Endothelial cell of umbilical vein (primary cell): ENCODE data around the gene TNRC6A. TPM values are rescaled to one million over a fixed set of nuclear protein-coding genes. Genes with fewer than 3 reads are reported as not detected.
A peak's percentile ranks its signal among the peaks of the same experiment; 100 is the strongest.

Source experiments
- BruUV-seq: library from RNA; stranded (reverse); fragments of 400-500 nt; replicated peaks from 2 replicates; lab custom pipeline; 2021; lab: Mats Ljungman, UMichigan
- CTCF ChIA-PET: fragments of 300-600, 350-600 bp; sonication (Branson Sonifier 250); formaldehyde crosslinking; loops from one replicate; lab custom pipeline; 2021; ENCODE audit warnings: antibody characterized with exemption, inconsistent platforms; lab: Charles Lee
- POLR2A ChIA-PET: fragments of 300-600, 350-600 bp; sonication (Branson Sonifier 250); formaldehyde crosslinking; loops from one replicate; lab custom pipeline; 2021; ENCODE audit warnings: antibody characterized with exemption, inconsistent platforms; lab: Charles Lee
- DNase-seq: peaks from one replicate; pipeline ENCODE4 v3.0.0-alpha.2; 2011; ENCODE audit warnings: low read depth, low spot score
- FAIRE-seq: peaks from 2 replicates; lab custom pipeline; 2011; peaks lifted over from hg19 to GRCh38; lab: Jason Lieb, UNC
- H2AFZ ChIP-seq: 2 replicates; pipeline ENCODE4 v1.6.0; 2012; ENCODE audit warnings: low read depth, low read length, control low read depth, inconsistent platforms
- H3K27ac ChIP-seq: 2 replicates; pipeline ENCODE4 v1.5.1; 2011; ENCODE audit warnings: low read depth, mild to moderate bottlenecking, control low read depth, low read length, moderate library complexity; ENCODE audit not compliant: insufficient read depth
- H3K27me3 ChIP-seq, 2 experiments: 2 replicates each; pipeline versions ENCODE4 v1.6.0 to v1.6.1; 2011; ENCODE audit warnings: low read length in 2 of 2, mixed read lengths in 1 of 2; ENCODE audit not compliant: control insufficient read depth in 2 of 2, insufficient read depth in 2 of 2
- H3K36me3 ChIP-seq, 2 experiments: 2 replicates in 1 of 2; 3 replicates in 1 of 2; pipeline ENCODE4 v1.5.1; 2011; ENCODE audit warnings: low read length in 2 of 2, mild to moderate bottlenecking in 1 of 2, moderate library complexity in 1 of 2; ENCODE audit not compliant: control insufficient read depth in 2 of 2, insufficient read depth in 2 of 2; ENCODE audit errors: extremely low read depth in 1 of 2
- H3K4me1 ChIP-seq: 3 replicates; pipeline ENCODE4 v1.5.1; 2011; ENCODE audit warnings: mild to moderate bottlenecking, low read length; ENCODE audit not compliant: control insufficient read depth, insufficient read depth; ENCODE audit errors: extremely low read depth
- H3K4me2 ChIP-seq: 2 replicates; pipeline ENCODE4 v1.6.1; 2011; ENCODE audit warnings: low read length, control low read depth, mixed read lengths; ENCODE audit not compliant: insufficient read depth
- H3K4me3 ChIP-seq, 3 experiments: fragments of 200-600 bp in 1 of 3; sonication (generic), shearing (Covaris generic) in 1 of 3; replicated peaks in 1 of 3; 2 replicates each; pipeline ENCODE4 v1.5.1; 2011 to 2016; ENCODE audit warnings: control low read depth in 3 of 3, low read length in 3 of 3, mild to moderate bottlenecking in 2 of 3, inconsistent platforms in 1 of 3, low read depth in 1 of 3, moderate library complexity in 1 of 3; ENCODE audit not compliant: insufficient read depth in 1 of 3
- H3K79me2 ChIP-seq: 2 replicates; pipeline ENCODE4 v1.6.0; 2012; ENCODE audit warnings: low read length, inconsistent platforms; ENCODE audit not compliant: control insufficient read depth, insufficient read depth
- H3K9ac ChIP-seq: replicated peaks from 2 replicates; pipeline ENCODE3; 2011; ENCODE audit warnings: low read length, control low read depth; ENCODE audit not compliant: insufficient read depth; ENCODE audit errors: extremely low read depth
- H3K9me1 ChIP-seq: replicated peaks from 3 replicates; pipeline ENCODE4 v1.6.0; 2011; ENCODE audit warnings: mild to moderate bottlenecking, low read length; ENCODE audit not compliant: control insufficient read depth, insufficient read depth; ENCODE audit errors: extremely low read depth
- H3K9me3 ChIP-seq: replicated peaks from 2 replicates; pipeline ENCODE4 v1.5.1; 2012; ENCODE audit warnings: low read length, inconsistent platforms; ENCODE audit not compliant: control insufficient read depth, insufficient read depth
- H4K20me1 ChIP-seq: replicated peaks from 2 replicates; pipeline ENCODE3; 2011; ENCODE audit warnings: mild to moderate bottlenecking, low read length; ENCODE audit not compliant: control insufficient read depth, insufficient read depth; ENCODE audit errors: extremely low read depth
- CTCF ChIP-seq, 2 donors: IDR thresholded peaks; 1 replicate in 1 of 2; 2 replicates in 1 of 2; pipeline ENCODE4 v1.5.1; 2011; ENCODE audit warnings: low read length in 2 of 2, mild to moderate bottlenecking in 2 of 2, moderate library complexity in 2 of 2, control low read depth in 1 of 2, inconsistent platforms in 1 of 2, low read depth in 1 of 2; ENCODE audit not compliant: insufficient read depth in 1 of 2; ENCODE audit errors: extremely low read depth in 1 of 2
- EZH2 ChIP-seq: IDR thresholded peaks from 2 replicates; pipeline ENCODE4 v1.6.1; 2012; ENCODE audit warnings: borderline replicate concordance, low read depth, mild to moderate bottlenecking, moderate library complexity, low read length, inconsistent platforms; ENCODE audit not compliant: severe bottlenecking
- FOS ChIP-seq: IDR thresholded peaks from 2 replicates; pipeline ENCODE4 v1.6.1; 2011; ENCODE audit warnings: mild to moderate bottlenecking, low read length, moderate library complexity, borderline replicate concordance; ENCODE audit not compliant: insufficient read depth
- GATA2 ChIP-seq: IDR thresholded peaks from 2 replicates; pipeline ENCODE4 v1.7.0; 2011; ENCODE audit warnings: low read depth, mild to moderate bottlenecking, moderate library complexity, mixed read lengths, low read length; ENCODE audit not compliant: insufficient read length, insufficient read depth
- JUN ChIP-seq: IDR thresholded peaks from 2 replicates; pipeline ENCODE4 v1.6.1; 2011; ENCODE audit warnings: borderline replicate concordance, low read depth; ENCODE audit not compliant: insufficient read length, insufficient read depth
- MAX ChIP-seq: IDR thresholded peaks from 2 replicates; pipeline ENCODE4 v1.6.1; 2011; ENCODE audit not compliant: insufficient read depth, insufficient read length
- MYC ChIP-seq: IDR thresholded peaks from one replicate; pipeline ENCODE4 v1.6.1; 2011; ENCODE audit warnings: mild to moderate bottlenecking, low read depth, low read length
- POLR2A ChIP-seq: IDR thresholded peaks from 2 replicates; pipeline ENCODE4 v1.6.1; 2012; ENCODE audit warnings: low read depth, mild to moderate bottlenecking, control low read depth, low read length
- POLR2AphosphoS5 ChIP-seq: IDR thresholded peaks from 2 replicates; pipeline ENCODE4 v1.6.1; 2012; ENCODE audit warnings: low read depth, mild to moderate bottlenecking, control low read depth, low read length, moderate library complexity; ENCODE audit not compliant: insufficient read depth
- dilution Hi-C: fragments of 300-500 bp; cut with MboI; formaldehyde crosslinking; loops from one replicate; pipeline ENCODE4 v1.15.0; 2019; ENCODE audit warnings: low sequenced_read_pairs; ENCODE audit not compliant: extremely low pct_ligation_motif_present
- intact Hi-C: fragments of 100-400 bp; cut with micrococcal nuclease; formaldehyde crosslinking; loops from one replicate; pipeline ENCODE4 v1.10.0; 2022
- polyA plus RNA-seq, 4 experiments: library from polyadenylated mRNA; depleted of rRNA in 3 of 4; stranded (reverse) in 3 of 4; unstranded in 1 of 4; fragments of >200 nt; gene quantifications; 2 replicates each; pipeline versions ENCODE4 v1.2.1 to v1.2.3, GENCODE V29; 2011 to 2012; ENCODE audit warnings: missing spikeins in 1 of 4
- total RNA-seq: library from RNA; stranded (reverse); gene quantifications from 2 replicates; pipeline ENCODE4 v1.2.3, GENCODE V29; 2021

The TNRC6A gene
- total and polyA plus RNA-seq, 2 donors (not counting 3 experiments of a cell fraction or from before 2014, with no cell fraction given), result 39.3 to 74.5 TPM

GRCh38 chr16:24685539-24686432, 43.7 kb upstream of the TNRC6A start:
- no peak overlapping the region for H3K27ac ChIP-seq
- H3K36me3 ChIP-seq, result no peaks in the 10 kb centered on the region
- H3K79me2 ChIP-seq, result no peaks in the 10 kb centered on the region
- H3K9me1 ChIP-seq, result no peaks in the 10 kb centered on the region
- peaks cover 6% of the 10 kb centered on the region for H3K4me1 ChIP-seq
- intact Hi-C loops (loop anchor here (2.0 kb wide), 1 partner anchor 15 kb away; no protein-coding TSS in a partner anchor), dilution Hi-C loops (no loop called here)
- ChIA-PET CTCF (no interaction called here), POLR2A (no interaction called here)
- DNase-seq (peak; percentile 72), FAIRE-seq (peak; percentile 38)
- H3K4me2 ChIP-seq, result no peak overlapping the region
- H3K4me3 ChIP-seq, result no peak overlapping the region
- H2AFZ ChIP-seq, result peak overlapping the region; percentile 33
- H3K9ac ChIP-seq, result no peak overlapping the region
- no TSS peak for BruUV-seq
- no peaks in the 10 kb centered on the region for H3K27me3 ChIP-seq
- H3K9me3 ChIP-seq, result no peaks in the 10 kb centered on the region
- H4K20me1 ChIP-seq, result no peaks in the 10 kb centered on the region
- TF ChIP-seq MYC (no peak), POLR2A (no peak), CTCF (IDR thresholded peaks at IDR 0.05; ENCODE audit: extremely low read depth in 1 of 2, insufficient read depth in 1 of 2, low read depth in 1 of 2, low read length in 2 of 2) (no peak), MAX (no peak), JUN (no peak), FOS (no peak), POLR2AphosphoS5 (no peak), GATA2 (no peak), EZH2 (no peak)
